ENCODE results near the gene ZNF224. TPM values are rescaled to one million over a fixed set of nuclear protein-coding genes. Genes with fewer than 3 reads are reported as not detected.

ZNF224 gene
- total RNA-seq, 1 experiment from 2014 or later, result 29.3 TPM

DNA sequence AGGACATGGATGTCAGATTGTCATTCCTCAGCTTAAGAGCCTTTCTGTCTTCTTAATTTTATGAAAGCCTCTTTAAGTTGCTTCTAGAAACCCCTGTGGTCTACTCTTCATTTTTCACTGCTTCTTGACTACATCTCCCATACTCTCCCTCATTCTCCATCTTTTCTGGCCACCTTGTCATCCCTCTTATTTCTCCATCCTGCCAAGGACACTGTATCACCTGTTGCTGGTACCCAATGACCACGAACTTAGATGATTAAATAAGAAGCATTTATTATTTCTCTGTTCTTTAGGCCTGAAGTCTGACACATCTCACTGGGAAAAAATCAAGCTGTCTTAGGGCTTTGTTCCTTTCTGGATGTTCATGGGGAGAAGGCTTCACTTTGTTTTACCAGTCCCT, 33.1 kb upstream of the ZNF224 start:
- TF ChIP-seq EZH2 (IDR thresholded peaks at IDR 0.05; ENCODE audit: low read depth) (no peak), CTCF (conservative IDR thresholded peaks at IDR 0.05) (no peak)
- Histone ChIP-seq H3K9me3 (ENCODE audit: insufficient read depth, low read depth) (peaks cover 17% of the 10 kb centered on the region), H3K4me3 (no peak overlapping the region), H3K4me2 (no peak overlapping the region), H2AFZ (no peak overlapping the region), H4K20me1 (ENCODE audit: insufficient read depth) (no peaks in the 10 kb centered on the region), H3K36me3 (ENCODE audit: low read depth) (peaks cover 33% of the 10 kb centered on the region), H3K79me2 (ENCODE audit: low read depth) (no peaks in the 10 kb centered on the region), H3K27me3 (ENCODE audit: insufficient read depth, low read depth) (no peaks in the 10 kb centered on the region), H3K4me1 (replicated peaks; ENCODE audit: insufficient read depth) (no peaks in the 10 kb centered on the region), H3K9me2 (ENCODE audit: insufficient read depth) (no peaks in the 10 kb centered on the region), H3F3A (ENCODE audit: insufficient read depth, low read depth) (no peaks in the 10 kb centered on the region), H3K27ac (no peak overlapping the region)
- BruUV-seq (replicated peaks), result no TSS peak
- DNase-seq, result no peak
- intact Hi-C loops (cut with micrococcal nuclease; ENCODE audit: unreplicated experiment), result no loop called here
- CTCF ChIA-PET, result no interaction called here
- POLR2A ChIA-PET (ENCODE audit: unreplicated experiment), result no interaction called here

GRCh38 chr19:44066305-44066704, 27.9 kb upstream of the ZNF224 start:
- Histone ChIP-seq H2AFZ (no peak overlapping the region), H3K4me2 (no peak overlapping the region), H3K27me3 (ENCODE audit: insufficient read depth, low read depth) (no peaks in the 10 kb centered on the region), H3K36me3 (ENCODE audit: low read depth) (peaks cover 36% of the 10 kb centered on the region), H3K9me3 (ENCODE audit: insufficient read depth, low read depth) (peaks cover 59% of the 10 kb centered on the region), H3K4me1 (replicated peaks; ENCODE audit: insufficient read depth) (no peaks in the 10 kb centered on the region), H4K20me1 (ENCODE audit: insufficient read depth) (no peaks in the 10 kb centered on the region), H3K79me2 (ENCODE audit: low read depth) (no peaks in the 10 kb centered on the region), H3K4me3 (no peak overlapping the region), H3K27ac (no peak overlapping the region), H3K9me2 (ENCODE audit: insufficient read depth) (no peaks in the 10 kb centered on the region), H3F3A (ENCODE audit: insufficient read depth, low read depth) (no peaks in the 10 kb centered on the region)
- DNase-seq, result no peak
- CTCF ChIA-PET, result no interaction called here
- intact Hi-C loops (cut with micrococcal nuclease; ENCODE audit: unreplicated experiment), result no loop called here
- no peak for TF ChIP-seq EZH2 (IDR thresholded peaks at IDR 0.05; ENCODE audit: low read depth)
- TF ChIP-seq CTCF (conservative IDR thresholded peaks at IDR 0.05), result no peak
- POLR2A ChIA-PET (ENCODE audit: unreplicated experiment), result no interaction called here
- no TSS peak for BruUV-seq (replicated peaks)

DNA sequence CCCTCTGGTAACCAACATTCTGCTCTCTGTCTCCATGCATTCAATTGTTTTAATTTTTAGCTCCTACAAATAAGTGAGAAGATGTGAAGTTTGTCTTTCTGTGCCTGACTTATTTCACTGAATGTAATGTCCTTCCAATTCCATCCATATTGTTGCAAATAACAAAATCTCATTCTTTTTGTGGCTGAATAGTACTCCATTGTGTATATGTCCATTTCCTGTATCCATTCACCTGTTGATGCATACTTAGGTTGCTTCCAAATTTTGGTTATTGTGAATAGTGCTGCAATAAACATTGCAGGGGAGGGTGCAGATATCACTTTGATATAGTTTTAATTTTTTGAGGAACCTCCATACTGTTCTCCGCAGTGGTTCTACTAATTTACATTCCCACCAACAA, 24.7 kb upstream of the ZNF224 start:
- Histone ChIP-seq H3K4me2 (no peak overlapping the region), H3K4me3 (no peak overlapping the region), H3K9me2 (ENCODE audit: insufficient read depth) (no peaks in the 10 kb centered on the region), H3K4me1 (replicated peaks; ENCODE audit: insufficient read depth) (peaks cover 7% of the 10 kb centered on the region; the same call in 1 of the 2 replicates), H3K79me2 (ENCODE audit: low read depth) (peaks cover 7% of the 10 kb centered on the region; the same call in 1 of the 2 replicates), H2AFZ (no peak overlapping the region), H3K27ac (no peak overlapping the region), H3F3A (ENCODE audit: insufficient read depth, low read depth) (no peaks in the 10 kb centered on the region), H3K9me3 (ENCODE audit: insufficient read depth, low read depth) (peaks cover 59% of the 10 kb centered on the region), H4K20me1 (ENCODE audit: insufficient read depth) (no peaks in the 10 kb centered on the region), H3K36me3 (ENCODE audit: low read depth) (peaks cover 28% of the 10 kb centered on the region), H3K27me3 (ENCODE audit: insufficient read depth, low read depth) (no peaks in the 10 kb centered on the region)
- ChIA-PET CTCF (no interaction called here), POLR2A (ENCODE audit: unreplicated experiment) (no interaction called here)
- DNase-seq, result no peak
- TF ChIP-seq EZH2 (IDR thresholded peaks at IDR 0.05; ENCODE audit: low read depth), result no peak
- TF ChIP-seq CTCF (conservative IDR thresholded peaks at IDR 0.05), result no peak
- BruUV-seq (replicated peaks), result no TSS peak
- intact Hi-C loops (cut with micrococcal nuclease; ENCODE audit: unreplicated experiment), result no loop called here
